Medulla oblongata (tissue), 1 donor: ENCODE results near the gene CHTF18.
"Not testable (repeated sequence)": the region's sequence is repeated elsewhere in the genome, so short reads cannot be mapped to it uniquely, and the experiment has no call there.

Experiments
- DNase-seq: peaks from one replicate; pipeline ENCODE4 v3.0.0-alpha.2; 2015; ENCODE audit errors: extremely low spot score

CHTF18 gene

GRCh38 chr16:830107-830870 is 41.9 kb downstream of the CHTF18 start:
- no peak for DNase-seq

- DNase-seq: no peak
These were observed 42.6 kb downstream of the CHTF18 start for GRCh38 chr16:830871-831570.

- DNase-seq: no peak
These were observed 43.4 kb downstream of the CHTF18 start for GRCh38 chr16:831571-832413.

GRCh38 chr16:832652-833336 is 44.4 kb downstream of the CHTF18 start:
- no peak for DNase-seq

GRCh38 chr16:833411-833810 is 45.0 kb downstream of the CHTF18 start:
- DNase-seq: no peak

GRCh38 chr16:835373-835772 is 47.0 kb downstream of the CHTF18 start:
- no peak for DNase-seq

- DNase-seq: no peak
These were observed 47.8 kb downstream of the CHTF18 start for GRCh38 chr16:836221-836620.

- DNase-seq: not testable (repeated sequence)
These were observed 48.4 kb downstream of the CHTF18 start for GRCh38 chr16:836822-837221.

- no peak for DNase-seq
These were observed 50.3 kb downstream of the CHTF18 start for GRCh38 chr16:838741-839140.

GRCh38 chr16:839643-840408 is 51.4 kb downstream of the CHTF18 start:
- no peak for DNase-seq

GRCh38 chr16:840561-841454 is 52.4 kb downstream of the CHTF18 start:
- DNase-seq: no peak

- no peak for DNase-seq
These were observed 53.1 kb downstream of the CHTF18 start for GRCh38 chr16:841455-842060.

GRCh38 chr16:842061-842476 is 53.6 kb downstream of the CHTF18 start:
- DNase-seq: no peak

GRCh38 chr16:842711-843560 is 54.5 kb downstream of the CHTF18 start:
- DNase-seq: no peak

- DNase-seq: no peak
These were observed 55.4 kb downstream of the CHTF18 start for GRCh38 chr16:843771-844170.

- no peak for DNase-seq
These were observed 56.4 kb downstream of the CHTF18 start for GRCh38 chr16:844638-845350.

GRCh38 chr16:845351-845745 is 56.9 kb downstream of the CHTF18 start:
- DNase-seq: no peak

- no peak for DNase-seq
These were observed 58.7 kb downstream of the CHTF18 start for GRCh38 chr16:847151-847550.
